ENCODE data around the gene STK32C. TPM values are rescaled to one million over a fixed set of nuclear protein-coding genes. Genes with fewer than 3 reads are reported as not detected.
A peak's percentile ranks its signal among the peaks of the same experiment; 100 is the strongest.

Gene STK32C
- 3.8 TPM for polyA plus RNA-seq (2013, experiment 1 of 2)
- polyA plus RNA-seq (2013, experiment 2 of 2) = 3.7 TPM

DNA sequence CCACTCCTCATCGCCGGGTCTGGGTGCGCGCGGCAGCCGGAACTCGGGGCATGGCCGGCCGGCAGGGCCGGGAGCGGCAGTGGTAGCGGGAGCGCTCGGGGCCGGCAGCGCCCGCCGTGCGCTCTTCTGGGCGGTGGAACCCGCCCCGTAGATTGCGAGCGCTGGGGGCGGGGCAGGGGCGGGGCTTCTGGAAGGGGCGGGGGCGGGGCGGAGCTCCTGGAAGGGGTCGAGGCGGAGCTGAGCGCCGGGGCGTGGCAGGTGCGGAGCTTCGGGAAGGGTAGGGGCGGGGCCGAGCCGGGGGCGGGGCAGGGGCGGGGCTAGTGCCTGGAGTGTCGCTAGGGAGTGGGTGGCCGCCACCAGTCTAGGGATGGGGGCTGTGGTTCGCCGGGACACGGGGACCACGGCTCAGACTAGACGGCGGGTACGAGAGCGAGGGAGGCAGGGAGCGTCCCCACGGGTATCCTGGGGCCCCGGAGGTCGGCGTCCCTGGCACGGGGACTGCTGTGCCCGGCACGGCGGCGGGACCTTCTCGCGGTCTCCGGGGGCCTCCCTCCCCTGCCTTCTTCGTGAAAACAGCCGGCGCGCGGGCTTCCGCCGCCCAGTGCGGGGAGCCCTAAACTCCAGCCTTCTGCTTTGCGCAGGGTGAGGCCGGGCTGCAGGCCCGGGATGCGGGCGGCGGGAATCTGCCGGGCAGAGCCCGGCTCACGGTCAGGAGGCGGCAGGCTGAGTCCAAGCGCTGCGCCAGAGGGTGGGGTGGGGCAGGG lies at the start of gene STK32C:
TSS of gene STK32C (minus strand) at position 128 of the 764 bp plus-strand sequence. CDS start at position 11, 117 bp downstream.
- no peak within 1 kb of the TSS for H2BK15ac ChIP-seq (replicated peaks; ENCODE audit: low read depth)
- no peaks in the 10 kb centered on the region for H3K79me2 ChIP-seq (ENCODE audit: control insufficient read depth, insufficient read depth, low read length)
- H2BK5ac ChIP-seq (ENCODE audit: low read length) = no peak within 1 kb of the TSS
- no peak within 1 kb of the TSS for H3K4ac ChIP-seq (ENCODE audit: low read depth, low read length)
- peaks cover 14% of the 10 kb centered on the region for H3K27me3 ChIP-seq (ENCODE audit: insufficient read depth, low read length, poor library complexity)
- DNase-seq = peak; percentile 92
- H3K4me2 ChIP-seq (ENCODE audit: low read length) = peak within 1 kb of the TSS; percentile 89
- H3K56ac ChIP-seq (ENCODE audit: low read length) = peak within 1 kb of the TSS; percentile 88
- H3K27ac ChIP-seq (ENCODE audit: low read depth, low read length) = no peak within 1 kb of the TSS
- no peak within 1 kb of the TSS for H2AK5ac ChIP-seq (ENCODE audit: low read length)
- no peak within 1 kb of the TSS for H3K18ac ChIP-seq (ENCODE audit: low read length)
- no peaks in the 10 kb centered on the region for H3K4me1 ChIP-seq (ENCODE audit: control insufficient read depth, low read depth, low read length)
- H3K23ac ChIP-seq (ENCODE audit: low read length) = peak within 1 kb of the TSS; percentile 9
- no peaks in the 10 kb centered on the region for H3K36me3 ChIP-seq (ENCODE audit: control insufficient read depth, insufficient read depth, low read length)
- no CpG with 5 or more reads among the region's 84 CpGs for WGBS (ENCODE audit: extremely low coverage, insufficient coverage, low lambda C conversion rate)
- H4K8ac ChIP-seq (ENCODE audit: low read depth, low read length) = no peak within 1 kb of the TSS
- no peak within 1 kb of the TSS for H4K5ac ChIP-seq (ENCODE audit: low read length)
- no peaks in the 10 kb centered on the region for H3K79me1 ChIP-seq (ENCODE audit: low read length)
- peak within 1 kb of the TSS; percentile 69 for H3K9ac ChIP-seq (ENCODE audit: low read length)
- H3K4me3 ChIP-seq (ENCODE audit: low read length) = peak within 1 kb of the TSS; percentile 50
- no peak within 1 kb of the TSS for H2BK120ac ChIP-seq (ENCODE audit: low read depth, low read length)

DNA sequence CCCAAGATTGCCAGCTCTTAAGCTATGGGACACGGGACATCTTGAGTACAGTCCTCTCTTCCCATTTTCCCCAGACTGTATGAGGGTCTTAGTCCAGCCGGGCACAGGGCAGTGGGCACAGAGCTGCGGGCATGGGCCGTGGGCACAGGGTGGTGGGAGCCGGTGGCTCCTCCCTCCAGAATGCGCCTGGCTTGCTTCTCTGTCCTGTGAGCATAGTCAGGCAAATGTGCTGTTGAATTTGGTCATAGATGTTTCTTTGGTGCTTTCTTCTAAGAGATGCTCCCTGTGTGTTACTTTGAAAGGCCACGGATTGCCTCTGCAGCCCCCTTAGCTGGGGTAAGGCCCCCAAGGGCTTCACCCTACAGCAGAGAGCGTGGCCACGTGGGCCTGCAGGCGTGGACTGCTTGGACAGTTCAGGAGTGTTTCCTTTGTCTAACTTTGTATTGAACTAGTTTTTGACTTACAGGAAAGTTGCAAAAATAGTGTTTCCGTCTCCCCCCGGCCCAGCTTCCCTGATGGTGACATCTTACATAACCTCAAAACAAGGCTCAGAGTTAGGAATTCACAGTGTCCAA lies 49.0 kb upstream of the STK32C start:
- no peak overlapping the region for H4K5ac ChIP-seq (ENCODE audit: low read length)
- WGBS (ENCODE audit: extremely low coverage, insufficient coverage, low lambda C conversion rate) = no CpG with 5 or more reads among the region's 12 CpGs
- no peak overlapping the region for H2BK120ac ChIP-seq (ENCODE audit: low read depth, low read length)
- no peak overlapping the region for H3K4me3 ChIP-seq (ENCODE audit: low read length)
- H2AK5ac ChIP-seq (ENCODE audit: low read length) = no peak overlapping the region
- H3K79me1 ChIP-seq (ENCODE audit: low read length) = no peaks in the 10 kb centered on the region
- H3K79me2 ChIP-seq (ENCODE audit: control insufficient read depth, insufficient read depth, low read length) = no peaks in the 10 kb centered on the region
- no peak overlapping the region for H3K4ac ChIP-seq (ENCODE audit: low read depth, low read length)
- H3K4me1 ChIP-seq (ENCODE audit: control insufficient read depth, low read depth, low read length) = no peaks in the 10 kb centered on the region
- H3K23ac ChIP-seq (ENCODE audit: low read length) = no peak overlapping the region
- no peaks in the 10 kb centered on the region for H3K36me3 ChIP-seq (ENCODE audit: control insufficient read depth, insufficient read depth, low read length)
- H3K18ac ChIP-seq (ENCODE audit: low read length) = no peak overlapping the region
- H3K9ac ChIP-seq (ENCODE audit: low read length) = no peak overlapping the region
- no peak overlapping the region for H3K27ac ChIP-seq (ENCODE audit: low read depth, low read length)
- no peak overlapping the region for H3K56ac ChIP-seq (ENCODE audit: low read length)
- H2BK5ac ChIP-seq (ENCODE audit: low read length) = no peak overlapping the region
- no peak overlapping the region for H2BK15ac ChIP-seq (replicated peaks; ENCODE audit: low read depth)
- no peak overlapping the region for H4K8ac ChIP-seq (ENCODE audit: low read depth, low read length)
- no peak overlapping the region for H3K4me2 ChIP-seq (ENCODE audit: low read length)
- no peak for DNase-seq
- no peaks in the 10 kb centered on the region for H3K27me3 ChIP-seq (ENCODE audit: insufficient read depth, low read length, poor library complexity)

DNA sequence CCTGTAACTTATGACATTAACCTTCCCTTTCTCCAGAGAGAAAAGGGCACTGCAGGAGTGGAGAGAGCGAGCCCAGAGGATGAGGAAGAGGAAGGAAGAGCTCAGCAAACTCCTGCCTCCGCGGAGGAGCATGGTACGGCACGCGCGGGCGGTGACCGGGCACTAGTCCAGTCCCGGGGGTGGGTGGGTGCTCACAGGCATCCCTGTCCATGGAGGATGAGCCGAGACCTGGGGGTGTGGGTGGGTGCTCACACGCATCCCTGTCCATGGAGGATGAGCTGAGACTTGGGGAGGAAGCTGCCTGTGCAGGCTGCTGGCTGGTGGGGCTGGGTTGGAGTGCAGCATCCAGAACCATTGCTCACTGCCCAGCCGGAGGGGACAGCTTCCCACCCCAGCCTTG lies 48.0 kb upstream of the STK32C start:
- Histone ChIP-seq H3K23ac (ENCODE audit: low read length) (no peak overlapping the region), H3K56ac (ENCODE audit: low read length) (no peak overlapping the region), H3K27me3 (ENCODE audit: insufficient read depth, low read length, poor library complexity) (no peaks in the 10 kb centered on the region), H2BK120ac (ENCODE audit: low read depth, low read length) (no peak overlapping the region), H3K79me2 (ENCODE audit: control insufficient read depth, insufficient read depth, low read length) (no peaks in the 10 kb centered on the region), H2BK15ac (replicated peaks; ENCODE audit: low read depth) (no peak overlapping the region), H3K4me2 (ENCODE audit: low read length) (no peak overlapping the region), H3K36me3 (ENCODE audit: control insufficient read depth, insufficient read depth, low read length) (no peaks in the 10 kb centered on the region), H2AK5ac (ENCODE audit: low read length) (no peak overlapping the region), H4K8ac (ENCODE audit: low read depth, low read length) (no peak overlapping the region), H3K4me3 (ENCODE audit: low read length) (no peak overlapping the region), H3K18ac (ENCODE audit: low read length) (no peak overlapping the region), H3K27ac (ENCODE audit: low read depth, low read length) (no peak overlapping the region), H3K9ac (ENCODE audit: low read length) (no peak overlapping the region), H3K79me1 (ENCODE audit: low read length) (no peaks in the 10 kb centered on the region), H2BK5ac (ENCODE audit: low read length) (no peak overlapping the region), H3K4me1 (ENCODE audit: control insufficient read depth, low read depth, low read length) (no peaks in the 10 kb centered on the region), H4K5ac (ENCODE audit: low read length) (no peak overlapping the region), H3K4ac (ENCODE audit: low read depth, low read length) (no peak overlapping the region)
- DNase-seq = no peak
- WGBS (ENCODE audit: extremely low coverage, insufficient coverage, low lambda C conversion rate) = no CpG with 5 or more reads among the region's 13 CpGs

DNA sequence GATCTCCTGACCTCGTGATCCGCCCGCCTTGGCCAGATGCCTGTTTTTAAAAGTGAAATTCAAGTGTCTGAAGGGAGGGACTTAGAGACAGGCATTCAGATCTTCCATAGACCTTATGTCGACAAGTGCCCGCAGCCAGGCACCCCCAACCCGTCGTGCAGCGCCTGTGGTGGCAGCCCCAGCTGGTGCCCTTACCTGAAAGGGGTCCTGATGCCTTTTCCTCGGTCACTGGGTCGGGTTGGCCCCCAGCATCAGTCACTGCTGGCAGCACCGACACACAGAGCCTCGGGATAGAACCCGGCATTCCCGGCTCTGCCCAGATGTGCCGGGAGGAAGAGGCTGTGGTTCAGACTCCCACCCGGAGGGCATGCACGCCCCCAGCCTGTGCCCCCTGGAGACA lies 47.5 kb upstream of the STK32C start:
- Histone ChIP-seq H3K27ac (ENCODE audit: low read depth, low read length) (no peak overlapping the region), H3K56ac (ENCODE audit: low read length) (no peak overlapping the region), H4K5ac (ENCODE audit: low read length) (no peak overlapping the region), H3K36me3 (ENCODE audit: control insufficient read depth, insufficient read depth, low read length) (no peaks in the 10 kb centered on the region), H2BK15ac (replicated peaks; ENCODE audit: low read depth) (no peak overlapping the region), H2BK120ac (ENCODE audit: low read depth, low read length) (no peak overlapping the region), H3K4ac (ENCODE audit: low read depth, low read length) (no peak overlapping the region), H3K9ac (ENCODE audit: low read length) (no peak overlapping the region), H3K79me2 (ENCODE audit: control insufficient read depth, insufficient read depth, low read length) (no peaks in the 10 kb centered on the region), H3K4me2 (ENCODE audit: low read length) (no peak overlapping the region), H3K4me3 (ENCODE audit: low read length) (no peak overlapping the region), H2BK5ac (ENCODE audit: low read length) (no peak overlapping the region), H4K8ac (ENCODE audit: low read depth, low read length) (no peak overlapping the region), H2AK5ac (ENCODE audit: low read length) (no peak overlapping the region), H3K23ac (ENCODE audit: low read length) (no peak overlapping the region), H3K4me1 (ENCODE audit: control insufficient read depth, low read depth, low read length) (no peaks in the 10 kb centered on the region), H3K27me3 (ENCODE audit: insufficient read depth, low read length, poor library complexity) (no peaks in the 10 kb centered on the region), H3K18ac (ENCODE audit: low read length) (no peak overlapping the region), H3K79me1 (ENCODE audit: low read length) (no peaks in the 10 kb centered on the region)
- DNase-seq = no peak
- WGBS (ENCODE audit: extremely low coverage, insufficient coverage, low lambda C conversion rate) = no CpG with 5 or more reads among the region's 17 CpGs

DNA sequence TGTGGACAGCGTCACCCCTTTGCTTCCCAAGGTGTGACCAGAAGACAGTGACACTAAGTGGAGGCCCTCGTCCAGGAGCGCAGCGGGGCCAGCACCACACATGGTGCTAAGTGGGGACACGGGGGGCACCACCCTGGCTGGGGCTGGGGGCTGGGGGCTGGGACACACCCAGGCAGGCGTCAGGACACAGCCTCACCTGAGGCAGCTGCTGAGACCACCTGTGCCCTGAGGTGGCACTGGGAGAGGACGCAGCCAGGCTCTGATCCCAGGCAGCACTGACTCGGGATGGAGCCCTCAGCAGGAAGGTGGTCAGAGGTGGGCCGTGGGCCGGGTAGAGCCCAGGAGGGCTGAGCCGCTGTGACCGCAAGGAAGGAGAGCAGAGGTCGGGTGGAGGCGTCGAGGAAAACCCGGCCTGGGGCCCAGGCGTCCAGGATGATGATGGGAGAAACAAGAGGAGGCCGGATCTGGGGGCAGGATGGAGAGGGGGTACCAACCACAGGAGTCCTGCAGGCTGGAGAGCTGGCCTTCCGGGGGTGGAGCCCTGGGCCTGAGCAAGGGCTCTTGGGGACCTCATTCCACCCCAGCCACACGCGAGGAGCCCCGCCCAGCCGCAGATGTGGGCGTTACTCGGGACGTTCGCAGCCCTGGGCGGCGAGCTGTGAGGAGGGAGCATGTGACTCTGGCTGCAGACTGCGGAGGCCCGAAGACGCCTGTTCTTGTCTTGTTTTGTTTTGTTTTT lies 46.8 kb upstream of the STK32C start:
- Histone ChIP-seq H3K56ac (ENCODE audit: low read length) (no peak overlapping the region), H3K4me2 (ENCODE audit: low read length) (no peak overlapping the region), H3K79me2 (ENCODE audit: control insufficient read depth, insufficient read depth, low read length) (no peaks in the 10 kb centered on the region), H3K27ac (ENCODE audit: low read depth, low read length) (no peak overlapping the region), H3K18ac (ENCODE audit: low read length) (no peak overlapping the region), H3K9ac (ENCODE audit: low read length) (no peak overlapping the region), H4K5ac (ENCODE audit: low read length) (no peak overlapping the region), H2AK5ac (ENCODE audit: low read length) (no peak overlapping the region), H2BK120ac (ENCODE audit: low read depth, low read length) (no peak overlapping the region), H2BK15ac (replicated peaks; ENCODE audit: low read depth) (no peak overlapping the region), H3K27me3 (ENCODE audit: insufficient read depth, low read length, poor library complexity) (no peaks in the 10 kb centered on the region), H3K36me3 (ENCODE audit: control insufficient read depth, insufficient read depth, low read length) (no peaks in the 10 kb centered on the region), H3K23ac (ENCODE audit: low read length) (no peak overlapping the region), H4K8ac (ENCODE audit: low read depth, low read length) (no peak overlapping the region), H2BK5ac (ENCODE audit: low read length) (no peak overlapping the region), H3K4ac (ENCODE audit: low read depth, low read length) (no peak overlapping the region), H3K4me1 (ENCODE audit: control insufficient read depth, low read depth, low read length) (no peaks in the 10 kb centered on the region), H3K4me3 (ENCODE audit: low read length) (no peak overlapping the region), H3K79me1 (ENCODE audit: low read length) (no peaks in the 10 kb centered on the region)
- WGBS (ENCODE audit: extremely low coverage, insufficient coverage, low lambda C conversion rate) = no CpG with 5 or more reads among the region's 32 CpGs
- no peak for DNase-seq
